Fibroblast of skin of abdomen (primary cell): Measurements from ENCODE around the gene FGD5.

ENCODE experiments used
- DNase-seq: peaks from one replicate; pipeline ENCODE4 v3.0.0-alpha.2; 2013

FGD5 gene

GRCh38 chr3:14789640-14790285 is 29.0 kb upstream of the FGD5 start:
- DNase-seq: no peak

GRCh38 chr3:14791343-14791945 is 27.3 kb upstream of the FGD5 start:
- DNase-seq: peak; percentile 10

- no peak for DNase-seq
Measured at GRCh38 chr3:14792691-14793121, 26.1 kb upstream of the FGD5 start.

GRCh38 chr3:14793126-14793857 is 25.5 kb upstream of the FGD5 start:
- DNase-seq: no peak

GRCh38 chr3:14793858-14794234 is 24.9 kb upstream of the FGD5 start:
- DNase-seq: no peak

- no peak for DNase-seq
Measured at GRCh38 chr3:14794435-14794834, 24.3 kb upstream of the FGD5 start.

- no peak for DNase-seq
Measured at GRCh38 chr3:14795996-14796395, 22.8 kb upstream of the FGD5 start.

GRCh38 chr3:14796403-14797077 is 22.2 kb upstream of the FGD5 start:
- DNase-seq: no peak

GRCh38 chr3:14797731-14798130 is 21.0 kb upstream of the FGD5 start:
- no peak for DNase-seq

- no peak for DNase-seq
Measured at GRCh38 chr3:14798231-14798630, 20.5 kb upstream of the FGD5 start.

- no peak for DNase-seq
Measured at GRCh38 chr3:14799146-14799545, 19.6 kb upstream of the FGD5 start.

DNA sequence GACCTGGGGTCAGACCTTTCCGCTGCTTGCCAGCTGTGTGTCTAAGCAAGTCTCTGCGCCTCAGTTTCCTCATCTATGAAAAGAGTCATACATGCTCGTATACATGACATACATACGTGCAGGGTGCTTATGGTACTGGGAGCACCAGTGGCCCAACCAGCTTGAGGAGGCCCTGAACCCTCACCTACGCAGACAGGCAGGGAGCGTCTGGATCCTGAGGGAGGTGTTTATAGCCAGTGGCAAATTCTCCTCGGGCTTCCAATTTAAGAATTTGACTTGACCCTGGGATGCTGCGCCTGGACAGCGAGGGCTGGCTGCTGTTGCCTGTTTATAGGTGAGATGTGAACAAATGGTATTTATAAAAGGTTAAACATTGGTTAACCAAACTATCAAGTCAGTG is 17.7 kb upstream of the FGD5 start:
- DNase-seq: no peak

DNA sequence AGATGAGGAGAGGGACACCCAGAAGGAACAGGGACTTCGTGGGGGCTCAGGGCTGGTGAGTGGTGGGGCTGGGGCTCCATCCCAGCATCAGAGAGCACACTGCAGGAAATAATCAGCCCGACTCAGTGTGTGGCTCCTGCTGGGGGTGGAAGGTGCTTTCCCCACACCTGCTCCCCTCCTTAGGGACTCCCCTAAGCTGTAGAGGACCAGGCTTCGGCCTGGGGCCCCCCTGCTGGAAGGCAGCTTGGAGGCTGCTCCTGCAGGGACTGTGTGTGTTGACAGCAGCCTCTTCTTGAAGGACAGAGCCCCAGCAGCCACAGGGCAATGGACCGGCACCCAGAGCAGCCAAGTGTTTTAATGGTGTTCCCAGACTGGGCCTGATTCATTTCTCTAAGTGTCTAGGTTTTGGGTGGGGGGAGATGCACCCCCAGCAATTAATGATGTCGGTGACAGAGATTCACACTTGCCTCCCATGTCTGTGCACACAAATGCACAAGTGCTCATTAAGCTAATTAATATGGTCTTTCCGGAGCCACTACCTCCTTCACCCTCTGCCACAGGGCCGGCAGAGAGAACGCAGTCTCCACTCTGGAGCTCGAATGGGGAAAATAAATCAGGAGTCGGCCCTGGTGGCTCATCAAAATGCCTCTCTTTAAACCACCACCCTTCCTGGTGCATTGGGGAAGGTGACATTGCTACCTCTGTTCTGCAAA is 16.9 kb upstream of the FGD5 start:
- no peak for DNase-seq

GRCh38 chr3:14802381-14802731 is 16.4 kb upstream of the FGD5 start:
- no peak for DNase-seq

DNA sequence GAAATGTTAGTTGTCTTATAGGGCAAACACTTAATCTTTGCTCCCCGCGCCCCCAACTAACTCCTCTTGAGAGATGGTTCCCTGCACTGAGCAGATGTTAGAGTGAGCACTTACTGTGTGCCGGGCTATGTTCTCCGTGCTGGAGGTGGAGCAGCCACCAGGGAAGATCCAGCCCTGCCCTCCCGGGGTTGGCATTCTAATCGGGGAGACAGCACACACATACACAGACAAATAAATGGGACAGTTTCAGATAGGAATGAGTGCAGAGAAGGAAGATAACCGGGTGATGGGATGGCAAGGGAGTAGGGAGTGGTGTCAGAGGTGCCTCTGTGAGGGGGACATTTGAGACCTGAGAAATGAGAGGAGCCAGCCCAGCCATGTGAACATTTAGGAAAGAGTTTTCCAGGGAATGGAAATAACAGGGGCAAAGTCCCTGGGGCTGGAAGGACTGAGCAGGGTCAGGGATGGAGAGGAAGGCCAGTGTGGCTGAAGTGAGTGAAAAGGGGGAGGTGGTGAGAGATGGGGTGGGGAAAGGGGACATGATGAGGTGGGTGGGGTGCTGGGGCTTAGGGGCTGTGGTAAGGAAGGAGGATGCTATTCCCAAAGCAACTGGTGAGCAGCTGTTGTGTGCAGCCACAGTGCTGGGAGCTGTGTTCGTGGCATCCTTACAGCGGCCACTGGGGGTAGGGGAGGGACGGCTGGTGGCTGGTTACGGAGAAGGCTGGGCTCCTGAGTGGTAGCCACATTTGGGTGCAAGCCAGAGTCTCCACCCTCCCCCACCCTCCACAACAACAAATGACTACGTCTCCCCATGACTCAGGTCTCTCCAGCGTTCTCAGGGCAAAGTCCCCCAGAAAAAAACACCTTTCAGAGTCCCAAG is 15.4 kb upstream of the FGD5 start:
- peak; percentile 35 for DNase-seq

DNA sequence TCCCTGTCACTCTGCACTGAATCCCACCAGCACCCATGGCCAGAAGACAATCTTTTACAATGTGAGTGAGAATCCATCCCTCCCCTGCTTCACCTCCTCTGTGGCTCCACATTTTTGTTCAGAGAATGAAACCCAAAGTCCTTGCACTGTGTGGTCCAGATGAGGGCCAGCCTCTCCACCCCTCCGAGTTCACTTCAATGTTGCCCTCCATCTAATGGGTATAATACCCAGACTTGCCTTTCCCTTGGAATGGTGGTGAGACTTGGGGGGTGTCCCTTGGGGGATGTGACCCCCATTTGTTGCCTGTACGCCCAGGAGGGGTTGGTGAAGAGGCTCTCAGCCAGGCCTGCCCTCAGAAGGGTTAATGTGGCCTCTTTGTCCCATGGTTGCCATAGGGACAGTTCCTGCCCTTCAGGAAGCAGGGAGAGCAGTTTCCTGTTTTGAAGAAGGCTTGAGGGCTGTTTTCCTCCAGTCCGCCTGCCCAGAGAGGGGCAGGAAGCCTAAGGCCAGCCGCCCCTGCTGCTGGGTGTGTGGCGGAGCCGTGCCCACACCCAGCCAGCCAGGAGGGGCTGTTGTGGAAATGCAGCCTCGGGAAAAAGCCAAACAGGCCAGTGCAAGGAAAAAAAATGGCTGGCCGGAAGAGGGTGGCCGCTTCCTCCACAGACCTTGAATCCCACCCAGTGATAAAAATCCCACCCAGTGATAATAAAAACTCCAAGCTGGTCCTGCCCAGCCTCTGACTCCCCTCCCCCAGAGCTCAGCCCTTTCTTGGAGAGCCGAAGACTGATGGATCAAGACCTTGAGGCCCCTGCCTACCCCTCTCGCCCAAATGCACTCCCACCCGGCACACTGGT is 14.6 kb upstream of the FGD5 start:
- no peak for DNase-seq

DNA sequence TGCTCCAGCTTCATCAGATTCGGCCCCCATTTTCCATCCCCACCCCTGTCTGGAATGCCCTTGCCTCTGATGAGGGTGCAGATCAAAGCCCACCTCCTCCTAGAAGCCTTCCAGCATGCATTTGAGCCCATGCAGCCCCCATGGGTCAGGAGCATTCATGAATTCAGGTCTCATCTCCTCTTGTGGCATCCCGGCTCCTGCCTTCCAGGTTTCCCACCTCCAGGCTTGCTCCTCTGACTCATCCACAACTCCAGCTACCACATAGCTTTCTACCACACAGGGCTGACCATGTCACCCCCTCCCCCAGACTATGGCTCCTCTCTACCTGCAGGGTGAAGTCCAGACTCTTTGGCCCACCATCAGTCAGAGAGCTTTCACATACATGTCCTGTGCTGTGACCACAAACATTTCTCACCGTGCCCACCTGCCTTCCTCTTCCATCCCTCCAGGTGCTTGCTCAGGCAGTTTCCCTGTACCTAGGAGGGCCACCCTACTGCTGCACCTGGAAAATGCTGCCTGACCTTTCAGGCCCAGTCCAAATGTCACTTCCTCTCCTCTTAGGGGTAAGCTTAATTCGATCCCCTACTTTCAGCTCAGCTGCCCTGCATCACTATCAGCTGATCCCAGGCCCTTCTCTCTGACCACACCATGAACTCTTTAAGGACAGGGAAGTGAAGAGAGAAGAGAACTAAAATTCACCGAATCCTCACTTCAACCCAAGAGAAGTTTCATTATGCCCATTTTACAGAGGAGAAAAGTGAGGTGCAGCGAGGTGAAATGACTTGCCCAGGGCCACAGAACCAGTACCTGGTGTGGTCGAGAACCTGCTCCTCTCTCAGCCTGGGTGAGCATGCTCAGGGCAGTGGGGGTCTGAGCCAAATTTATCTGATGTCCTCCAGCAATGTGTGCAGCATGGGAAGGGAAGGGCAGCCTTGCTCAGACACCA is 13.7 kb upstream of the FGD5 start:
- DNase-seq: no peak

DNA sequence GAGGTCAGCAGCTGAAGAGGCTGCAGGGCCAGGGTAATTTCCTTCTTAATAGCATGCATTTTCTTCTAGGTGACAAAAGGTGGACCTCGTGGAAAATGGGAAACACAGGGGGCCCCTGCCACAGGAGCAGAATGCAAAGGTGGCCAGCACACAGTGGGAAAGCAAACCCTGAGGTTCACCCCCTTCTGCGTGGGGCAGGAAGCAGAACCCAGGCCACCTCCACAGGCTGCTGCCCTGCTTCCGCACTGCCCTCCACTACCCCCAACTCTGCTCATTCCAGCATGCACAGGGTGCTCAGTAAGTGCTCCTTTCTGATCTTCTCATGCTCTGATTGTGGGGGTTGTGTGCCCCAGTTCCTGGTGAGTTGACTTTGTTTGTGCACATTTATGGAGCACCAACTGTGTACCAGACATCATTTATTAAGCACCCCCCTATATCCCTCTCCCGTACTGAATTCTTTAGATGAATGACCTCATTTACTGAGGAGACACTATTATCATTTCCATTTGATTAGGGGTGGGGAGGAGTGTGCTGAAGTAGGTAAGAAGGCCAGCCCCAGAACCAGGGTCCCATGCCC is 12.7 kb upstream of the FGD5 start:
- DNase-seq: no peak

- peak; percentile 9 for DNase-seq
Measured at GRCh38 chr3:14806641-14807263, 12.0 kb upstream of the FGD5 start.
